Fibroblast of lung (primary cell): ENCODE results near the gene GIGYF2. TPM values are rescaled to one million over a fixed set of nuclear protein-coding genes. Genes with fewer than 3 reads are reported as not detected.

Experiments used
- DNase-seq, 2 donors: peaks; one replicate each; pipeline versions ENCODE4 v3.0.0 to v3.0.0-alpha.2; 2010; ENCODE audit warnings: low read depth in 2 of 2
- H2AFZ ChIP-seq: 2 replicates; pipeline ENCODE4 v1.5.1; 2012; ENCODE audit warnings: low read length, control low read depth, inconsistent platforms
- H3K27ac ChIP-seq: 2 replicates; pipeline ENCODE4 v1.5.1; 2011; ENCODE audit warnings: low read length, control low read depth; ENCODE audit not compliant: insufficient read depth
- H3K27me3 ChIP-seq: 2 replicates; pipeline ENCODE4 v1.5.1; 2011; ENCODE audit warnings: mild to moderate bottlenecking, low read length; ENCODE audit not compliant: control insufficient read depth, insufficient read depth
- H3K36me3 ChIP-seq: 2 replicates; pipeline ENCODE4 v1.5.1; 2011; ENCODE audit warnings: low read length; ENCODE audit not compliant: control insufficient read depth, insufficient read depth
- H3K4me1 ChIP-seq: 2 replicates; pipeline ENCODE4 v1.5.1; 2011; ENCODE audit warnings: low read length; ENCODE audit not compliant: control insufficient read depth, insufficient read depth; ENCODE audit errors: extremely low read depth
- H3K4me2 ChIP-seq: 2 replicates; pipeline ENCODE4 v1.5.1; 2011; ENCODE audit warnings: low read length, control low read depth; ENCODE audit not compliant: insufficient read depth; ENCODE audit errors: extremely low read depth
- H3K4me3 ChIP-seq, 4 experiments: fragments of 200-600 bp in 1 of 4; sonication (generic) in 1 of 4; replicated peaks in 1 of 4; 2 replicates each; pipeline ENCODE4 v1.5.1; 2011 to 2016; ENCODE audit warnings: low read length in 4 of 4, low read depth in 3 of 4, mild to moderate bottlenecking in 3 of 4, control low read depth in 2 of 4, inconsistent platforms in 1 of 4, mixed read lengths in 1 of 4; ENCODE audit not compliant: insufficient read depth in 1 of 4; ENCODE audit errors: control extremely low read depth in 1 of 4
- H3K79me2 ChIP-seq: 2 replicates; pipeline ENCODE4 v1.5.1; 2012; ENCODE audit warnings: mild to moderate bottlenecking, low read length, inconsistent platforms; ENCODE audit not compliant: control insufficient read depth, insufficient read depth
- H3K9ac ChIP-seq: 2 replicates; pipeline ENCODE4 v1.5.1; 2011; ENCODE audit warnings: mild to moderate bottlenecking, low read length, control low read depth; ENCODE audit not compliant: insufficient read depth
- H3K9me3 ChIP-seq: 2 replicates; pipeline ENCODE4 v1.5.1; 2012; ENCODE audit warnings: low read depth, low read length; ENCODE audit not compliant: control insufficient read depth, insufficient read depth
- H4K20me1 ChIP-seq: 2 replicates; pipeline ENCODE4 v1.5.1; 2011; ENCODE audit warnings: low read length; ENCODE audit not compliant: control insufficient read depth, insufficient read depth; ENCODE audit errors: extremely low read depth
- EZH2 ChIP-seq: IDR thresholded peaks from 2 replicates; pipeline ENCODE4 v1.5.1; 2012; ENCODE audit warnings: low read length, control low read depth, mild to moderate bottlenecking; ENCODE audit errors: missing control alignments
- polyA plus RNA-seq, 2 donors: library from polyadenylated mRNA; depleted of rRNA in 1 of 2; stranded (reverse) in 1 of 2; unstranded in 1 of 2; fragments of >200 nt; gene quantifications; 2 replicates each; pipeline ENCODE4 v1.2.1, GENCODE V29; 2011 to 2012; ENCODE audit warnings: missing spikeins in 1 of 2
- total RNA-seq: library from RNA; depleted of rRNA; stranded (reverse); fragments of >200 nt; gene quantifications from 2 replicates; pipeline ENCODE4 v1.2.1, GENCODE V29; 2014
- TF ChIP-seq, protein P1 (sequence below), 2 donors: IDR thresholded peaks in 1 of 2; conservative IDR thresholded peaks in 1 of 2; 1 replicate in 1 of 2; 2 replicates in 1 of 2; pipeline ENCODE4 v1.5.1; 2011 to 2012; ENCODE audit warnings: low read length in 2 of 2, control low read depth in 1 of 2, inconsistent platforms in 1 of 2, low read depth in 1 of 2, mild to moderate bottlenecking in 1 of 2

GIGYF2 gene
- total and polyA plus RNA-seq, 2 donors (not counting 1 experiment from before 2014, with no cell fraction given): 31.1 to 64.7 TPM

DNA sequence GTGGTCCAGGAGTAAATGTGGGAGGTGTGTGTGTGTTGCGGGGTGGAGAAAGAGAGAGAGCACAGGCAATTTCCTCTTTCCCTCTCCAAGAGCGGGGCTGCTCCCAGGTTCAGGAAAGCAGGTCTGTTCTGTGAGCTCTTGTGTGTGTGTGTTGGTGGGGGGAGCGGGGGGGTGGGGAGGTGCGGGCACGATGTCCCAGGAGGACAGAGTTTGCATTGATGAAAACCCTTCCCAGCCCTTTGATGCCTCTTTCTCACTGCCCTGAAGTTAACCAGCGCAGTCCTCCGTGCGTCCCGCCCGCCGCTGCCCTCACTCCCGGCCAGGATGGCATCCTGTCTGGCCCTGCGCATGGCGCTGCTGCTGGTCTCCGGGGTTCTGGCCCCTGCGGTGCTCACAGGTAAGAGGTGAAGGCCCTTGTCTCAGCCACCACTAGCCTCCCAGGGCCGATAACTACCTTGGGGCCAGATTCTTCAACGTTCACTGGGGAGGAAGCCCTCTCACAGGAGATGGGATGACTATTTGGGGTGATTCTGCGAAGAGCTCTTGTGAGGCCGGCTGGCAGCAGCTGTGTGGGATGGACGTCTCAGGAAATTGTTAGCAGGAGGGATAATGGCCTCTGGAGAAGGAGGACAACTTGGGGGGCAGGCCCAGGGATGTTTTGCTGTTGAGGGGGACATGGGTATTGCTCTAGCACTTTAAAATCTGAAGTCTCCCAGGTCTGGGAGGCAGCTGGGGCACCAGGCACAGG, 173.1 kb downstream of the GIGYF2 start, which contains the start of gene SNORC:
TSS of gene SNORC (plus strand) at position 247 of the 748 bp plus-strand sequence. CDS start at position 325, 78 bp downstream.
- TF ChIP-seq, protein P1, sequence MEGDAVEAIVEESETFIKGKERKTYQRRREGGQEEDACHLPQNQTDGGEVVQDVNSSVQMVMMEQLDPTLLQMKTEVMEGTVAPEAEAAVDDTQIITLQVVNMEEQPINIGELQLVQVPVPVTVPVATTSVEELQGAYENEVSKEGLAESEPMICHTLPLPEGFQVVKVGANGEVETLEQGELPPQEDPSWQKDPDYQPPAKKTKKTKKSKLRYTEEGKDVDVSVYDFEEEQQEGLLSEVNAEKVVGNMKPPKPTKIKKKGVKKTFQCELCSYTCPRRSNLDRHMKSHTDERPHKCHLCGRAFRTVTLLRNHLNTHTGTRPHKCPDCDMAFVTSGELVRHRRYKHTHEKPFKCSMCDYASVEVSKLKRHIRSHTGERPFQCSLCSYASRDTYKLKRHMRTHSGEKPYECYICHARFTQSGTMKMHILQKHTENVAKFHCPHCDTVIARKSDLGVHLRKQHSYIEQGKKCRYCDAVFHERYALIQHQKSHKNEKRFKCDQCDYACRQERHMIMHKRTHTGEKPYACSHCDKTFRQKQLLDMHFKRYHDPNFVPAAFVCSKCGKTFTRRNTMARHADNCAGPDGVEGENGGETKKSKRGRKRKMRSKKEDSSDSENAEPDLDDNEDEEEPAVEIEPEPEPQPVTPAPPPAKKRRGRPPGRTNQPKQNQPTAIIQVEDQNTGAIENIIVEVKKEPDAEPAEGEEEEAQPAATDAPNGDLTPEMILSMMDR (conservative IDR thresholded peaks at IDR 0.05 in 1 of 2, IDR thresholded peaks at IDR 0.05 in 1 of 2; ENCODE audit: low read depth in 1 of 2, low read length in 2 of 2): no peak
- no peak for TF ChIP-seq EZH2
- DNase-seq: no peak
- no peak within 1 kb of the TSS for H2AFZ ChIP-seq

DNA sequence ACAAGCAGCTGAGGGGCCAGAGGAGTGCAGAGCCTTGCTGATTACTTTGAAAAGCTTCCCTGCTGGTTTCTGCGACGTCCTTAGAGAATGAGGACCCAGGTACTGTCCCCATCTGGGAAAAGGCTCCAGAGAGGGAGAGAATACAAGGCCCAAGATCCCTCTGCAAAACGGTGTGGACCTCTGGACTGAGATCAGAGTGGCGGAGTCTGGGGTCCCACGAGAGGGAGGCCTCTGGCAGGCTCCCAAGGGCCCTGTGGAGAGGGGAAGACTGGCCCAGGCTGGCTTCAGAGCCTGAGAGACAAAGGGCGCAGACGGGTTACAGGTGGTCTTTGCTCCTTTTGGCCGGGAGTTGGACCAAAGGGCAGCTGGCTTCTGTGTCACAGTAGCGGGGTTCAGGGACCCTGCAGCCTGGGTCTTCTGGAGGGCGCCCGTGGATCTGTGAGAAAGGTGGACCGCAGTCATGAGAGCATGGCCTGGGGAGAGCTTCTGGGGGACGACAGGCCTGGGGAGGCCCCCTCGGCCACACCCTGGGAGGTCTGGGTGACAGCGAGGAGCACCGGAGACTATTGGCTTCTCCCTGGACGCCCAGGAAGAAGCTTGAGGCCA, 173.7 kb downstream of the GIGYF2 start:
- Histone ChIP-seq H3K4me3 (no peak overlapping the region), H3K27me3 (no peaks in the 10 kb centered on the region), H3K4me2 (no peak overlapping the region), H3K36me3 (no peaks in the 10 kb centered on the region), H3K9me3 (no peaks in the 10 kb centered on the region), H4K20me1 (no peaks in the 10 kb centered on the region), H3K9ac (no peak overlapping the region), H2AFZ (no peak overlapping the region), H3K27ac (no peak overlapping the region), H3K4me1 (no peaks in the 10 kb centered on the region), H3K79me2 (no peaks in the 10 kb centered on the region)
- TF ChIP-seq, protein P1 (conservative IDR thresholded peaks at IDR 0.05 in 1 of 2, IDR thresholded peaks at IDR 0.05 in 1 of 2; ENCODE audit: low read depth in 1 of 2, low read length in 2 of 2): no peak
- TF ChIP-seq EZH2: no peak
- DNase-seq: no peak

More for the DNA sequence above, 173.1 kb downstream of the GIGYF2 start, which contains the start of gene SNORC:
- no peaks in the 10 kb centered on the region for H3K79me2 ChIP-seq
- no peak within 1 kb of the TSS for H3K4me2 ChIP-seq
- no peaks in the 10 kb centered on the region for H3K9me3 ChIP-seq
- H3K27me3 ChIP-seq: no peaks in the 10 kb centered on the region
- H3K4me3 ChIP-seq: no peak within 1 kb of the TSS
- H3K4me1 ChIP-seq: no peaks in the 10 kb centered on the region
- H3K36me3 ChIP-seq: no peaks in the 10 kb centered on the region
- no peak within 1 kb of the TSS for H3K27ac ChIP-seq
- no peak within 1 kb of the TSS for H3K9ac ChIP-seq
- no peaks in the 10 kb centered on the region for H4K20me1 ChIP-seq

DNA sequence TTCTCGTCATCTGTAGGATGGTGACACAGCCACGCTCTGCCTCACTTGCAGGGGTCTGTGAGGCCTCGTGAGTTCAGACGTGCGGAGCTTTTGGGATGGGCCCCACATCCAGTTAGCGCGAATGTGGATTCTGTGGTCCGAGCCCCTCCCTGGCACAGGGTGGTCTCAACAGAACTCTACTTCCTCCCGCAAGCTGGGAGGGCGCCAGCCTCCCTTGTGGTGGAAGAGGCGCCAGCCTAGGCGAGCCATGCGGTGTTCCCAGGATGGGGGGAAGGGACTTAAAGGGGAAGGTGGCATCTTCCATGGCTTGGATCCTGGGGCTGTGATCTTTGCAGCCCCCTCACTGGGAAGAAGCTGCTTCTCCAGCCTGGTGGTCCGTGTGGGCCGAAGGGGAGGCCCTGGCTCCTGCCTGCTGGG, 174.3 kb downstream of the GIGYF2 start:
- no peaks in the 10 kb centered on the region for H3K9me3 ChIP-seq
- TF ChIP-seq EZH2: no peak
- TF ChIP-seq, protein P1 (conservative IDR thresholded peaks at IDR 0.05 in 1 of 2, IDR thresholded peaks at IDR 0.05 in 1 of 2; ENCODE audit: low read depth in 1 of 2, low read length in 2 of 2): no peak

More for the DNA sequence above, 174.3 kb downstream of the GIGYF2 start:
- no peaks in the 10 kb centered on the region for H3K36me3 ChIP-seq
- no peaks in the 10 kb centered on the region for H3K4me1 ChIP-seq
- H3K79me2 ChIP-seq: no peaks in the 10 kb centered on the region
- H3K4me3 ChIP-seq: no peak overlapping the region
- H3K27me3 ChIP-seq: no peaks in the 10 kb centered on the region
- H4K20me1 ChIP-seq: no peaks in the 10 kb centered on the region
- no peak for DNase-seq
- no peak overlapping the region for H2AFZ ChIP-seq
- H3K27ac ChIP-seq: no peak overlapping the region
- H3K9ac ChIP-seq: no peak overlapping the region
- no peak overlapping the region for H3K4me2 ChIP-seq
